ENCODE data around the gene RAD51AP2.
"Not testable (repeated sequence)": the region's sequence is repeated elsewhere in the genome, so short reads cannot be mapped to it uniquely, and the experiment has no call there.

The RAD51AP2 gene

GRCh38 chr2:17518212-17519154 lies at the start of gene RAD51AP2:
RAD51AP2 (minus strand) TSS chr2:17518440; CDS start chr2:17518415, 25 bp downstream.
- DNase-seq = peak; percentile 98

GRCh38 chr2:17565726-17566125 lies 47.5 kb upstream of the RAD51AP2 start:
- not testable (repeated sequence) for DNase-seq

GRCh38 chr2:17558878-17559277 lies 40.6 kb upstream of the RAD51AP2 start:
- no peak for DNase-seq

GRCh38 chr2:17558053-17558452 lies 39.8 kb upstream of the RAD51AP2 start:
- DNase-seq = no peak

GRCh38 chr2:17557596-17557995 lies 39.4 kb upstream of the RAD51AP2 start:
- no peak for DNase-seq

GRCh38 chr2:17555150-17555549 lies 36.9 kb upstream of the RAD51AP2 start:
- DNase-seq = no peak

GRCh38 chr2:17550907-17551306 lies 32.7 kb upstream of the RAD51AP2 start:
- DNase-seq = no peak

GRCh38 chr2:17547737-17548136 lies 29.5 kb upstream of the RAD51AP2 start:
- no peak for DNase-seq

- DNase-seq = no peak
These were observed 29.0 kb upstream of the RAD51AP2 start for GRCh38 chr2:17547237-17547636.

GRCh38 chr2:17545680-17546613 lies 27.7 kb upstream of the RAD51AP2 start:
- no peak for DNase-seq

GRCh38 chr2:17544256-17544655 lies 26.0 kb upstream of the RAD51AP2 start:
- no peak for DNase-seq

- no peak for DNase-seq
These were observed 25.6 kb upstream of the RAD51AP2 start for GRCh38 chr2:17543848-17544247.

- peak; percentile 64 for DNase-seq
These were observed 25.0 kb upstream of the RAD51AP2 start for GRCh38 chr2:17543131-17543660.

- no peak for DNase-seq
These were observed 24.2 kb upstream of the RAD51AP2 start for GRCh38 chr2:17542471-17542870.

- DNase-seq = no peak
These were observed 23.3 kb upstream of the RAD51AP2 start for GRCh38 chr2:17541531-17541950.

GRCh38 chr2:17540813-17541530 lies 22.7 kb upstream of the RAD51AP2 start:
- DNase-seq = no peak

GRCh38 chr2:17540093-17540812 lies 22.0 kb upstream of the RAD51AP2 start, which contains the start of gene VSNL1:
VSNL1 (plus strand) TSS chr2:17540696; CDS start chr2:17592075, 51,379 bp downstream.
- DNase-seq = peak; percentile 98

- DNase-seq = peak; percentile 71
These were observed 21.4 kb upstream of the RAD51AP2 start for GRCh38 chr2:17539611-17540092.

- peak; percentile 90 for DNase-seq
These were observed 20.8 kb upstream of the RAD51AP2 start for GRCh38 chr2:17538844-17539554.

- peak; percentile 61 for DNase-seq
These were observed 20.0 kb upstream of the RAD51AP2 start for GRCh38 chr2:17538022-17538843.
